Activated T-helper 9 cell treated with anti-CD3 and anti-CD28 coated beads, Interleukin-2, amount 50 U/mL, for 16 hours (primary cell): ENCODE measurements around the gene RNF224.
"Not testable (repeated sequence)": the region's sequence is repeated elsewhere in the genome, so short reads cannot be mapped to it uniquely, and the experiment has no call there.

ENCODE experiments used
- DNase-seq: peaks from one replicate; pipeline ENCODE4 v3.0.0-alpha.2; 2020; ENCODE audit warnings: low read depth

Gene RNF224

GRCh38 chr9:137240841-137241489 lies 13.7 kb downstream of the RNF224 start, which contains the start of gene TUBB4B:
TUBB4B (plus strand) TSS chr9:137241287; CDS start chr9:137241361, 74 bp downstream.
- peak; percentile 95 for DNase-seq

DNA sequence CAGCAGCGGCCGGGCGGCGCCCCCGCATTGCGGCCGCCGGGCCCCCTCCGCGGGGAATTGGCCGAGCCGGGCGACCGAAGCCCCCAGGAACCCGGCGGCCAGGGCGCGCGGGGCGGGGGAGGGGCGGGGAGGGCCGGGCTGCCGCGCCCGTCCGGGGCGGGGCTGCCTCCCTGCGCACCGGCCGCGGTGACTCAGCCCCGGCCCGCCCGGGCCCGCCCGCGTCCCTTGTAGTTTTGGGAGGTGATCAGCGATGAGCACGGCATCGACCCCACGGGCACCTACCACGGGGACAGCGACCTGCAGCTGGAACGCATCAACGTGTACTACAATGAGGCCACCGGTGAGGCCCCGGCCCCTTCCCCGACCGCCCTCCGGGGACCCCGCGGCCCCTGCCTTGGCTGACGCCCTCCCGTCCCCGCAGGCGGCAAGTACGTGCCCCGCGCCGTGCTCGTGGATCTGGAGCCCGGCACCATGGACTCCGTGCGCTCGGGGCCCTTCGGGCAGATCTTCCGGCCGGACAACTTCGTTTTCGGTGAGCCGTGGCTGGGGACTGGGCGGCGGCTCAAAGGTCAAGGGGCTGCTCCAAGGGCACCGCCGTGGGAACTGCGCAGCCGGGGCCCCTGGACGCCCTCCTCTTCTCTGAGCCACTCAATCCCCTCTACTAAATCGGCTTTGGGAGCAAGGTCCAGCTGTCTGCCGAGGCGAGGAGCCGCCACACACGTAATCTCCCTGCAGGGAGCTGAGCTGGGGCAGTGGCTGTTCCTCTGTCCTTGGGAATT lies 14.4 kb downstream of the RNF224 start:
- DNase-seq = peak; percentile 64

- DNase-seq = no peak
Observed at GRCh38 chr9:137242269-137243203, 15.2 kb downstream of the RNF224 start.

DNA sequence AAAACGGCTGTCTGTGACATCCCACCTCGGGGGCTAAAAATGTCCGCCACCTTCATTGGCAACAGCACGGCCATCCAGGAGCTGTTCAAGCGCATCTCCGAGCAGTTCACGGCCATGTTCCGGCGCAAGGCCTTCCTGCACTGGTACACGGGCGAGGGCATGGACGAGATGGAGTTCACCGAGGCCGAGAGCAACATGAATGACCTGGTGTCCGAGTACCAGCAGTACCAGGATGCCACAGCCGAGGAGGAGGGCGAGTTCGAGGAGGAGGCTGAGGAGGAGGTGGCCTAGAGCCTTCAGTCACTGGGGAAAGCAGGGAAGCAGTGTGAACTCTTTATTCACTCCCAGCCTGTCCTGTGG lies 15.9 kb downstream of the RNF224 start:
- not testable (repeated sequence) for DNase-seq

DNA sequence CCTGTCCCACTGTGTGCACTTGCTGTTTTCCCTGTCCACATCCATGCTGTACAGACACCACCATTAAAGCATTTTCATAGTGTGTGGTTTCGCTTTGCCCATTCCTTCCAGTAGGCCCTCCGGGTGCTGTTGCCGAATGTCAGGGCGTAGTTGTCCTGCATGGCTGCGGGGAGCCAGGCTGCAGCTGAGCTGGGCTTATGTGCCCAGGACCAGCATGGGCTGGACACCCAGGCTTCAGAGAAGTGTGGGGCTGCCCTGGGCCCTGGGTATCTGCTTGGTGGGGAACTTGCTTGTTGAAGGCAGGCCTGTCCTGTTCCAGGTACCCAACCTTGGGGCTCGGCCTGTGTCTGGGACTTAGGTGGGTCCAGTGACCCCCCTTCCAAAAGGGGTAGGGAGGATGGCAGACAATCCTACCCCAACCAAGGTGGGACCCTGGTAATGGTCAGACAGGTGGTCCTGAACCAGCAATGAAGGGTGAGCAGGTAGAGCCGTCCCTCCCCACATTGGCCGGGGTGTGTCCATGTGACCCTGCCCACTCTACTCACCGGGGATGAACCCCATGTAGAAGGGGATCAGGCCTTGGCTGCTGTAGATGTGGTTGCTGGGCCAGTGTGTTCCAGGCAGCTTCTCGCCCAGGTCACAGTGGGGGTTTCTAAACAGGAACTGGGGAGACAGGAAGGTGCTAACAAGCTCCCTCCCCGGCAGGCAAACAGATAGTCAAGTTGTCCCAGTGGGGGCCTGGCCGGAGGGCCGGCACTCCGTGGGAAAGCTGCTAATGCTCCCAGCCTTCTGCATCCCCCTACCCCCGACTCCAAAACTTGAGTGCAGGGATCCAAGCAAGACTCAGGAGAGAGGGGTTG lies 16.6 kb downstream of the RNF224 start:
- DNase-seq = no peak

GRCh38 chr9:137244486-137245449 lies 17.5 kb downstream of the RNF224 start:
- no peak for DNase-seq

- no peak for DNase-seq
Observed at GRCh38 chr9:137245450-137246421, 18.4 kb downstream of the RNF224 start.

DNA sequence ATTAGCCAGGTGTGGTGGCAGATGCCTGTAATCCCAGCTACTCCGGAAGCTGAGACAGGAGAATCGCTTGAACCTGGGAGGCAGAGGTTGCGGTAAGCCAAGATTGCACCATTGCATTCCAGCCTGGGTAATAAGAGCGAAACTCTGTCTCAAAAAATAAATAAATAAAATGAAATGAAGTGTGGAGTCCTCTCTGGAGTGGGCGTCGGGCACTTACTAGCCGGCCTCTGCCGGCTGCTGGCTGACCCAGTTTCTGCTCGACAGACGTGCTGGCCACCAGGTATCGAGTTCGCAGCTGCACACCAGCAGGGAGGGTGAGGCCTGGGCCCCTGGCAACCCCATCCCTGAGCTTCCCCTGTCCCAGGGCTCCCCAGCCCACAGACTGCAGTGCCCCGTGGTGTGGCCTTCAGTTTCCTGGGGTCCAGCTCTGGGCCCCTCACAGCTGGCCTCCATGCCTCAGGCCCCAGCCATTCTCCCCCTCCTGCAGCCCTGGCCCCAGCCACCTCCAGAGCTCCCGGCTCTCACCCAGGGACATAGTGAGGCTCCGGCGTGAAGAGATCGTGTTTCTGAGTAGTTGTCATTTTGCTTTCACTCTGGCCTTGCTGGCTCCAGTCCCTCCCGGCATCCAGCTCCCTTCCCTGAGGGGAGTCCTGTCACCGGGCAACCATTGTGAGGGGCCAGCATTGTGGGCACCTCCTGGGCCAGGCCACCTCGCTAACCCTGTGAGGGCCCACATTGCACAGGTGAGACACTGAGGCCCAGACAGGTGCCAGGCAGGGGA lies 20.0 kb downstream of the RNF224 start:
- no peak for DNase-seq

DNA sequence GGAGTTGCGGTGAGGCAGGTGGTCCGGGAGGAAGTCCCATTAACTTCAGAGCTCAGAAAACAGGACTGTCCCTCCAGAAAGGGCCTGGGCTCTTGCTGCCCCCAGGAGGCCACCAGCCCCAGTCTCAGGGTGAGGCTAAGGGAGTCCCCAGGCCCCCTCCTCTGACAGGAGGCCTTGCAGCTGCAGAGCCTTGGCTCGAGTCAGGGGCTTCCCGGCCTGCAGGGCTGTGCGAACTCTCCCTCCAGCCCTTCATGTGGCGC lies 20.5 kb downstream of the RNF224 start:
- no peak for DNase-seq

DNA sequence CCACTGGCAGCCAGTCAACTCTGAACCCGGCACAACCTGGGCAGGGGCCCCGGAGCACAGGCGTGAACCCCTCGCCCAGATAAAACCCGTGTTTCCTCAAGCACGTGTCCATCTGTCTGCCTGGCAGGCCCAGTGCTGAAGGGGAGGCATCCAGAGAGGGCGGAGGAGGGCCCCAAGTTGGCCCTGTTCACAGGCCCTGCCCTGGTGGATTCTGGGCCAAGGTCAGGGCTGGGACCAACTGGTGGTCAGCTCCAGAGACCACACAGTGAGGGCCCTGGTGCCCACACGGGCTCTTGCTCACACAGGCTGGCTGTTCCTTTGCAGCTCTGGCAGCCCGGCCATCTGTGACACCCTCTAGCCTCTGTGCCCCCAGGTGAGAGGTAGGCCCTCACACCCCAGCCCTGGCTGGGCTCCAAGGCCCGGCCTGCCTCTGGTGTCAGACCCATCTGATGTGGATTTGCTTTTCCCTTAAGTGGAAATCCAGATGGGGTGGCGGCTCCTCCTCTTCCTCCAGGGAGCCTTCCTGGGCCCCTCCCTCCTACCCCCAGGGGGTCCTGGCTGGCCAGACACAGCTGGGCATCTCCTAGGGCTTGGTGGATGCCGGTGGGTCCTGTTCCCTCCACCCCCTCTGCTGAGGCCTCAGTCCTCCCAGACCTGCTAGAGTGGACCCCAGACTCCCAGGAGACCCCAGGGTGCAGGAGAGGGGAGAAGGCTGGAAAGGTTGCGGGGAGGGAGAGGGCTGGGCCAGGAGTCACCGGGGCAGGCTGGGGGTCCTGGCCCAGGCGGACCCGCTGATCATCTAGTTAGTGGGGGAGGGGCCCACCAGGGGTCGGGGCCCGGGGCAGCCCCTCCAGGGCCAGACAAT lies 23.3 kb downstream of the RNF224 start:
- no peak for DNase-seq

DNA sequence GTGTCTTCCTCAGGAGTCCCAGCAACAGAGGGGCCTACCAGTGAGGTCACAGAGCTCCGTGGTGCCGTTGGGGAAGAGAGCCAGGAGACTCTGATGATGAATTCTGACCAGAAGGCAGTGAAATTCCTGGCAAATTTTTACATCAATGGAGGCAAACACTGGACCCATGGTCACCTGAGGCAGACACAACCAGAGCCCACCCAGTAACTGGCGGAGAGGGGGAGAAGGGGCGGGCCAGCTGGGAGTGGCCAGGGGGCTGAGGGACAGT lies 23.8 kb downstream of the RNF224 start, which contains the start of gene STPG3:
TSS of gene STPG3 (plus strand) at position 93 of the 268 bp plus-strand sequence. CDS start at position 94, 1 bp downstream.
- DNase-seq = no peak

DNA sequence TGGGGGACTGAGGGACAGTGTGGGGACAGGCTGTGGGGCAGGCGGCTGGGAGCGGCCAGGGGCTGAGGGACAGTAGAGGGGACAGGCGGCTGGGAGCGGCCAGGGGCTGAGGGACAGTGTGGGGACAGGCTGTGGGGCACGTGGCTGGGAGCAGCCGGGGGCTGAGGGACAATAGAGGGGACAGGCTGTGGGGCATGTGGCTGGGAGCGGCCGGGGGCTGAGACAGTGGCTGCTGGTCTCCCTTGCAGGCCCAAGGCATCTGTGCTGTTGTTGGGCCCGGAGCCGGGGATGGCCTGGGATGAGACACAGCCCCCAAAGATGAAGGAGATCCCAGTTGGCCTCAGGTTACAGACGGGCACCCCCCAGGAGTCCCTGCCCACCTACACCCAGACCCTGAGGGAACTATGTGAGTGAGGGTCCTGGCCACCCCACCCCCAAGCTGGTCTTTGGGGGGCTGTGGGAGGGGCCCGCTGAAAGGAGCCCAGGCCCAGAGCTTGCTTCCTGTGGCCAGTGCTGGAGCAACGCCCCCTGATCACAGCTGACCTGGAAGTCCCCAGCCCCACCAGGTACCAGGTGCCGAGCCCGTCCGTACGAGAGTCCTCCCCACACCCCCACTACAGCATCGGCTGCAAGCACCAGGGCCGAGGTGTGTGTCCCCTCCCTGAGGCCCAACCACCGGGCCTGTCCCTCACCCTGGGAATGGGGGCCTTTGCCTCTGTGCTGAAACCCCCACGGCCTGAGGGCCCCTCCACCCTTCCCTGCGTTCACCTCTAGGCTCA lies 24.4 kb downstream of the RNF224 start:
- DNase-seq = no peak

- DNase-seq = no peak
Observed at GRCh38 chr9:137252555-137253506, 25.5 kb downstream of the RNF224 start.

DNA sequence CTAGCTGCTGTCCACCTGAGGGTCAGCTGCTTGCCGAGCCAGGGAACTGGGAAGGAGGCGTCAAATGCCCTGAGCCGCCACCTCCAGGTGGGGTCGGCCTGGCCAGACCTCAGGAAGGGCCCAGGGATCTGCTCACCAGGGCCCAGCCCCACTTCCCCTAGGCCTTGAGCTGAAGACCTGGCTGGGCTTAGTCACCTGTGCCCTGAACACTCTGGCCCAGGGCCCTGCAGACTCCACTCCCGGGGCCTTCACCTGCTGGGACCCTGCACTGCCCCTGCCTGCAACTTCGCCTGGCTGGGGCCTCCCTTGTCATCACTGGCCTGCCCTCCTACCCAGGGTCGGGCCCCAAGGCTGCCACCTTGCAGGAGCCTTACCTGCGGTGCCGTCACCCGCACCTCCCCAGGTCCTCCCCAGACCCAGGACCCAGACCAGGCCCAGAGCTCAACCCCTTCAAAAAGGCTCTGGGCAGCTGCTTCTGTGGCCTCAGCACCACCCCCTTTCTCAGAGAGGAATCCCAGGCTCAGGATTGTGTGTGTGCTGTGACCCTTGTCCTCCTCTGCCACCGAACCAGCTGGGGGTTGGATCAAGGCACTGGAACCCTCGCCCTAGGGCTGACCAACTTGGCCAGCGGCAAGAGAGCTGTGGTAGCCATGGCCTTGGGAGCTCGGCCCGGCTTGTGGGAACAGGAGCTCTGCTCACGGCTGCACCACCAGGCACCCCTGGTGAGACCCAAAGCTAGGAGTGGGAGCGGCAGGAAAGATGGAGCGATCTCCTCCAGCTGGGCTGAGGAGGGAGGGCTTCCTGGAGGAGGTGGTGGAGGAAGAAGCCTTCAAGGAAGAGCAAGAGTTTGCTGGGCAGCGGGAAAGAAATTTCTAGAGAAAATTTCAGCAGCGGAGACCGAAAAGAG lies 26.7 kb downstream of the RNF224 start:
- DNase-seq = no peak
